Measurements from ENCODE around the gene DDX31.

- TF ChIP-seq CTCF (conservative IDR thresholded peaks at IDR 0.05; ENCODE audit: low read length) (no peak), EZH2phosphoT487 (IDR thresholded peaks at IDR 0.05; ENCODE audit: borderline replicate concordance, low read depth, low read length) (no peak)
Measured at GRCh38 chr9:132645306-132645705, 24.5 kb downstream of the DDX31 start.
